Mononuclear cell (primary cell): ENCODE measurements around the gene UBE3C. TPM values are rescaled to one million over a fixed set of nuclear protein-coding genes. Genes with fewer than 3 reads are reported as not detected.

ENCODE experiments used
- H3K27me3 ChIP-seq: 2 replicates; pipeline ENCODE4 v1.6.0; 2011; ENCODE audit warnings: low read length, control low read depth; ENCODE audit not compliant: insufficient read depth
- H3K4me1 ChIP-seq: 2 replicates; pipeline ENCODE4 v1.5.1; 2011; ENCODE audit warnings: mild to moderate bottlenecking, low read length, control low read depth; ENCODE audit not compliant: insufficient read depth
- H3K4me3 ChIP-seq: 2 replicates; pipeline ENCODE4 v1.5.1; 2011; ENCODE audit warnings: mild to moderate bottlenecking, low read length, moderate library complexity
- H3K9me3 ChIP-seq: 2 replicates; pipeline ENCODE4 v1.5.1; 2011; ENCODE audit warnings: low read depth, mild to moderate bottlenecking, control low read depth, low read length
- total RNA-seq: library from RNA; depleted of rRNA; stranded (reverse); fragments of >200 nt; gene quantifications from one replicate; pipeline ENCODE4 v1.2.3, GENCODE V29; 2012

Gene UBE3C
- total RNA-seq, 1 donor, result 44.0 TPM

DNA sequence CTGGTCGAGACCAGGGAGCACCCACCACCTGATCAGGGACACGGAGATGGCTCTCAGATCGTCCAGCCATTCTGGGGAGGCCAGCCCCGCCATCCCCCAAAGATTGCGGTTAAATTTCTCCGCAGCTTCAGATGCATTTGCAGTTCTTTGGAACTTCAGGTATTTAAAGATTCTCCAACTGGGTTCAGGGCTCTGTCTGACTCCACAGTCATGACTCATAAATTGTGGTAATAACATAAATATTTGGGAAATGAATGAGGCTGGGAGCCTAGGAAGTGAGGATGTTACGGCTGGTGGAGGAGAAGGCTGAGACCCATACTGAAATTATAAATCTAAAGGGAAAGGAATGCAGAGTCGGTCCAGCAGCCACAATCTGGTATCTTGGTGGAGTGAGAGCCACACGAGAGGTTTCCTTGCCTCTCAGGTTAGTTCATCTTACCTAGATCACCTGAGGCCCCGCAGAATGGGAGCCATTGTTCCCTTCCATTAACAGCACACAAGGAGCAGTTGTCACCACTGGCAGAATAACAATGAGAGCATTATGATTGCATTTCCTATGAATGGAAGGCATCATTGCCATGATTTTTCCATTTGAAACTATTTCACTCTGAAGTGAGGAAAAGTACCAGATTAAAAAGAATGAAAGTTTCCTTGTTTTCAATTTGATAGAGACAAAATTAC lies 171.4 kb downstream of the UBE3C start:
- Histone ChIP-seq H3K4me3 (no peak overlapping the region), H3K27me3 (no peaks in the 10 kb centered on the region)

DNA sequence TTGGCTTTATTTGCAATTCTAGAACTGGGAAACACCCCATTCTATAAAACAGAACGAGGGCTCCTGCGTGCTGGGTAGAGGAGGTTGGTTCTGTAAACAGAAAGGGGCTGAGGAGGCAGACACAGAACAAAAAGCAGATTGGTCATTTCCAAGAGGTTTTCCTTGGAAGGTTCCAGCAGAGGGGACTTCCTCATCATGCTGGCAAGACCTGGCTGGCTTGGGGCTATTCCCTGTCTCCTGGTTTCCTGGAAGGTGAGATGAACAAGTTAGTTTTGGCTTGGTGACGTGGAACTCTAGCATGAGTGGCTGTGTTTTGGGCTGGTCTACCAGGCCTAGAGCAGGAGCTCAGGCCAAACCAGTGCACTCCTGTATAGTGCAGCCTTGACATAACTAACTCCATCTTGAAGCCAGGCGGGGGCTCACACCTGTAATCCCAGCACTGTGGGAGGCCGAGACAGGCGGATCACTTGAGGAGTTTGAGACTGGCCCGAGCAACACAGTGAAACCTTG lies 172.0 kb downstream of the UBE3C start:
- Histone ChIP-seq H3K9me3 (no peaks in the 10 kb centered on the region), H3K4me1 (no peaks in the 10 kb centered on the region), H3K27me3 (no peaks in the 10 kb centered on the region), H3K4me3 (no peak overlapping the region)

More for the DNA sequence above, 171.4 kb downstream of the UBE3C start:
- Histone ChIP-seq H3K9me3 (no peaks in the 10 kb centered on the region), H3K4me1 (no peaks in the 10 kb centered on the region)

DNA sequence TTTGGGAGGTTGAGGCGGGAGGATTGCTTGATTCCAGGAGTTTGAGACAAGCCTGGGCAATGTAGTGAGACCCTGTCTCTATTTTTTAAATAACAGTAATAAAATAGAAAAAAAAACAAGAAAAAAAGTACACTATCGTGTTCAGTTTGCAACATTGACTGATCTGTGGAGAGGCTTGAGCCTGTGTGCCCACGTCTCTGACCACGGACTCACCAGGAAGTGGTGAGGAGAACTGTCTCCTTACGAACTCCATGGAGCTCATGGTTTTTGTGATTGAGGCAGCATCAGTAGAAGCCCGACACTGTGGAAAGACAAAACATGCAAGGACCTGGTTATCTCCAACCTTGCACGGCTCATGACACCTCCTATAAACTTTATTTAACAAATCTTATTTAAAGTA lies 174.2 kb downstream of the UBE3C start:
- Histone ChIP-seq H3K4me3 (no peak overlapping the region), H3K4me1 (peaks cover 2% of the 10 kb centered on the region), H3K9me3 (no peaks in the 10 kb centered on the region), H3K27me3 (no peaks in the 10 kb centered on the region)

DNA sequence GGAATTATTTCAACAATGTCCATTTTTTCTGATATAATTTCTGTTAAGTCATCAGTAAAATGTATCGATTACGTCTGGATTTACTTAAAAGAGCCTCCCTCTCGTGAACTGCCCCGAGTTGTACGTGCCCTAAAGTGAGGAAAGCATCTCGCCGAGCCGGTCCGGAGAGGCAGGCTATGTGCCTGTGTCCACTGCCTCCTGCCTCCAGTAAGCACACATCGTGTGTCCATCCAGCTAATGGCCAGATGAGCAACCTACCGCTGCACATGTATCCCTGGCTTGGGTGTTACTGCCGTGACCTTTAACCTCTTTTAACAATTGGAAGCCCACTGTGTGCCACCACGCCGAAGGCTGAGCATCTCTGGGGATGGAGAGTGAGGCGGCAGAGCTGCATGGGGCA lies 174.9 kb downstream of the UBE3C start:
- H3K27me3 ChIP-seq, result no peaks in the 10 kb centered on the region
- no peak overlapping the region for H3K4me3 ChIP-seq
- peaks cover 7% of the 10 kb centered on the region for H3K4me1 ChIP-seq
- H3K9me3 ChIP-seq, result no peaks in the 10 kb centered on the region

DNA sequence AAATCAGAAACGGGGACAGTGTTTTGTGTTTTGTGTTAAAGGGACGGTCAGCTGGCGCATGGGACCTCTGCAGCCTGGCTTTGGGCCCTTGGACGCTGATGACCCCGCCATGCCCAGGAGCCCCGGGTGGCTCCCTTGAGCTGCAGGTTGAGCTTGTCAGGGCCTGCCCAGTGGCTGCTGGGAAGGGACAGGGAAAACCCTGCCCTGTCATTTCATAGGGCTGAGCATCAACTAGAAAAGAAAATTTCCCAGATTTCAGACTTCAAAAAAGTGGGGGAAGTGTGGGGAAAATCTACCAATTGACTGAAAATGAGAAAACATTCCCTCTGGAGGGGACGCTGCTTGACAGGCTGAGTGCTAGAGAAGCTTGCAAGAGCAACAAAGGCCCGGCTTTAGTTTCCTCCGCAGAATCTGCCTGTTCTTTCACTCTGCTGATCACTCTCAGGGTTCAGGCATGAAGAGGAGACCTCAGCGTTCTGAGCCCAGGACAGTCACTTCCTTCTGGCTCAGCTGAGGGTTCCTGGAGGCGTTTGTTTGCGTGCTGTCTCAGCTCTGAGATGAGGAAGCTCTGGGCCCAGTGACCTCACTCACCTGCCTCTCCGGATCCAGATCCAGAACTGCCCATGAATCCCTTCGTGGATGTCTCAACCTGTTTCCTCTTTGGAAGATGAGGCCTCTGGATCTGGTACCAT lies 179.4 kb downstream of the UBE3C start:
- H3K4me3 ChIP-seq, result no peak overlapping the region
- peaks cover 7% of the 10 kb centered on the region for H3K4me1 ChIP-seq
- H3K9me3 ChIP-seq, result no peaks in the 10 kb centered on the region
- no peaks in the 10 kb centered on the region for H3K27me3 ChIP-seq

Other genes with a start within 250 kb of the UBE3C start
- gene LMBR1, start 245.7 kb upstream of the UBE3C start, total RNA-seq, result 53.0 TPM
- 17.3 TPM for gene NOM1, start 189.2 kb upstream of the UBE3C start, total RNA-seq
- not detected for gene MNX1, start 128.3 kb upstream of the UBE3C start, total RNA-seq
- gene DNAJB6, start 198.1 kb downstream of the UBE3C start, total RNA-seq, result 224 TPM